Glutamatergic neuron (in vitro differentiated cells): Measurements from ENCODE around the gene FOXRED2. TPM values are rescaled to one million over a fixed set of nuclear protein-coding genes. Genes with fewer than 3 reads are reported as not detected.
"Not testable (repeated sequence)": the region's sequence is repeated elsewhere in the genome, so short reads cannot be mapped to it uniquely, and the experiment has no call there.

Experiments used
- DNase-seq: peaks from one replicate; pipeline ENCODE4 v3.0.0; 2022
- H3K27ac Mint-ChIP-seq: one replicate; pipeline ENCODE4 v1.8.0; 2020; ENCODE audit warnings: mild to moderate bottlenecking, mixed read lengths, inconsistent platforms; ENCODE audit not compliant: unreplicated experiment
- H3K27me3 Mint-ChIP-seq: one replicate; pipeline ENCODE4 v1.8.0; 2020; ENCODE audit warnings: mild to moderate bottlenecking, moderate library complexity, mixed read lengths, inconsistent platforms; ENCODE audit not compliant: unreplicated experiment
- H3K36me3 Mint-ChIP-seq: one replicate; pipeline ENCODE4 v1.8.0; 2020; ENCODE audit warnings: mild to moderate bottlenecking, mixed read lengths, inconsistent platforms; ENCODE audit not compliant: unreplicated experiment
- H3K4me1 Mint-ChIP-seq: one replicate; pipeline ENCODE4 v1.8.0; 2020; ENCODE audit warnings: mild to moderate bottlenecking, low read depth, mixed read lengths, inconsistent platforms; ENCODE audit not compliant: unreplicated experiment
- H3K4me3 Mint-ChIP-seq: one replicate; pipeline ENCODE4 v1.8.0; 2020; ENCODE audit warnings: mild to moderate bottlenecking, mixed read lengths, inconsistent platforms; ENCODE audit not compliant: unreplicated experiment
- H3K9me3 Mint-ChIP-seq: one replicate; pipeline ENCODE4 v1.8.0; 2020; ENCODE audit warnings: mild to moderate bottlenecking, moderate library complexity, mixed read lengths, inconsistent platforms; ENCODE audit not compliant: unreplicated experiment
- total RNA-seq: library from RNA; stranded (reverse); fragmentation: NEBNext Ultra II Directional; extraction: Animal tissue kit (Norgen Biotek cat#: 25700); gene quantifications from one replicate; pipeline ENCODE4 v1.2.1, GENCODE V29; 2021; ENCODE audit not compliant: unreplicated experiment
- TF ChIP-seq, protein P1 (sequence below): fragments of 200-600 bp; sonication (generic); IDR thresholded peaks from one replicate; pipeline ENCODE4 v1.5.0; 2021; ENCODE audit not compliant: partially characterized antibody, unreplicated experiment

FOXRED2 gene
- total RNA-seq, 1 donor from 2014 or later: 41.6 TPM

DNA sequence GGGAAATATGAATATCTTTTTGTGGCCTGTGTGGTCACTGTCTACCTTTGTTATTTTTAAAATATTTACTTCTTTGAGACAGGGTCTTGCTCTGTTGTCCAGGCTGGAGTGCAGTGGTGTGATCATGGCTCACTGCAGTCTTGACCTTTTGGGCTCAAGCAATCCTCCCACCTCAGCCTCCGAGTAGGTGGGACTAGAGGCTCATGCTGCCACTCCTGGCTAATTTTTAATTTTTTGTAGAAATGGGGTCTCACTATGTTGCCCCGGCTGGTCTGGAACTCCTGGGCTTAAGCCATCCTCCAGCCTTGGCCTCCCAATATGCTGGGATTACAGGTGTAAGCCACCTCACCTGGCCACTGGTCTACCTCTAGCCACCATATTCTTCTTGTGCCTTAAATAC, 25.6 kb upstream of the FOXRED2 start:
- Mint-ChIP-seq H3K36me3 (peaks cover 9% of the 10 kb centered on the region), H3K4me1 (no peaks in the 10 kb centered on the region), H3K27ac (no peak overlapping the region), H3K4me3 (no peak overlapping the region), H3K27me3 (peaks cover 4% of the 10 kb centered on the region), H3K9me3 (peaks cover 11% of the 10 kb centered on the region)
- no peak for DNase-seq
- TF ChIP-seq, protein P1, sequence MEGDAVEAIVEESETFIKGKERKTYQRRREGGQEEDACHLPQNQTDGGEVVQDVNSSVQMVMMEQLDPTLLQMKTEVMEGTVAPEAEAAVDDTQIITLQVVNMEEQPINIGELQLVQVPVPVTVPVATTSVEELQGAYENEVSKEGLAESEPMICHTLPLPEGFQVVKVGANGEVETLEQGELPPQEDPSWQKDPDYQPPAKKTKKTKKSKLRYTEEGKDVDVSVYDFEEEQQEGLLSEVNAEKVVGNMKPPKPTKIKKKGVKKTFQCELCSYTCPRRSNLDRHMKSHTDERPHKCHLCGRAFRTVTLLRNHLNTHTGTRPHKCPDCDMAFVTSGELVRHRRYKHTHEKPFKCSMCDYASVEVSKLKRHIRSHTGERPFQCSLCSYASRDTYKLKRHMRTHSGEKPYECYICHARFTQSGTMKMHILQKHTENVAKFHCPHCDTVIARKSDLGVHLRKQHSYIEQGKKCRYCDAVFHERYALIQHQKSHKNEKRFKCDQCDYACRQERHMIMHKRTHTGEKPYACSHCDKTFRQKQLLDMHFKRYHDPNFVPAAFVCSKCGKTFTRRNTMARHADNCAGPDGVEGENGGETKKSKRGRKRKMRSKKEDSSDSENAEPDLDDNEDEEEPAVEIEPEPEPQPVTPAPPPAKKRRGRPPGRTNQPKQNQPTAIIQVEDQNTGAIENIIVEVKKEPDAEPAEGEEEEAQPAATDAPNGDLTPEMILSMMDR: no peak

DNA sequence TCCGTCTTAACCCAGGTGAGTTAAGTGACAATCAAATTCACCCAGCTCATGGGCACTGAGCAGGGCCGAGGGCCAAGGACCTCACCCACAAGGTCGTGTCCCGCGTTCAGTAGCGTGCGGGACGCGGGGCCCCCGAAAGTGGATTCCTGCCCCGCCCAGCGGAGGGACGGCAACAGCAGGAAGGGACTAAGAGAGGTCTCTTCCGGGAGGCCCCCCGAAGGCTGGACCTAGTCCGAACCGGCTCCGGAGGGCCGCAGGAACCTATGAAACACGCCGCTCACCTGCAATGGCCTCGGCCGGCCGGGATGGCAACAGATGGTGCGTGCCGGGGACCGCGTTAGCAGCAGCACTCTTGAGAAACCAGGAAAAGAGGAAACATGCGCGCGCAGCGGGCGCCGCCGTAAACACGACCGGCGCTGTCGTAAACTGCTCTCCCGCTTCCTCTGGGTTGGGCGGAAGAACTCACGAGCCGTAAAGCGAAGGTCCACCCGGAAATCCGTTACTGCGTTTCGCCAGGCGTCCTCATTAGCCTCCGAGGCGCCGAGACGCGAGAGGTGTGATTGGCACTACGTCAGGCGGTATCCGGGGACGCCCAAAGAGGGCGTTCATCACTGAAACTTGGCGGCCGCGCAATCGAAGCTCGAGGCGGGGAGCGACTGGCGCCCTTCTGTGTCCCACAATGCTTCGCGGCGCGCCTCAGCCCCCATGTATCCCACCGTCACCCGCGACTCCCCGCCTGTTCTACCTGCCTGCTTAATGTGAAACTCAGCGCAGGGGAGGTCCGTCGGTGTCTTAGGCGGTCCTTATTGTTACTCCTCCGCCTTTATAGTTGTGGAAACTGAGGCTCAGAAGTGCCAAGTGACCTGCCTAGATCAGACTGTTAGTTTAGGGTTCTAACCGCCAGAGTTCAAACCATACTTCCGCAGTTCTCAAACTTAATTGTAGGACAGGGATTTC, 22.2 kb upstream of the FOXRED2 start, which contains the start of gene EIF3D:
Gene EIF3D, minus strand, starts transcription at position 372 of the 957 bp plus-strand sequence. CDS start 3,045 bp downstream, outside the sequence.
- H3K36me3 Mint-ChIP-seq: peaks cover 5% of the 10 kb centered on the region
- H3K4me3 Mint-ChIP-seq: peak within 1 kb of the TSS; percentile 94
- H3K4me1 Mint-ChIP-seq: peaks cover 18% of the 10 kb centered on the region

DNA sequence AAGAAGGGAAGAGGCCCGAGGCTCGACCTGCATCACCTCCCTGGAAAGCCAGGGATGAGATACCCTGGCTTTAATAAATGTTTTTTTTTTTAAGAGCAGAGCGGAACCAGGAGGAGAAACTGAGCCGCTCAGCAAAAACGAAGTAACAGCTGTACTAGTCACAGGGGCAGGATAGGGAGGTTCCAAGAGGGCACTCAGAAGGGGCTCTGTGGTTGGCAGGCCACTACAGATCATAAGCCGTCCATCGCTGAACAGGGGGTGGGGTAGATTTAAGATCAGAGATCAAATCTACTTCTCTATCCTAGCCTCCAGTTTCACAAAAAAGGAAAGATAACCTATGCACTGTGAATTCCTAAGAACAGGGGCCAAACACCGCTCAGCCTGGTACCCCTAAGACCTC, 21.5 kb upstream of the FOXRED2 start:
- H3K9me3 Mint-ChIP-seq: peaks cover 5% of the 10 kb centered on the region
- peaks cover 18% of the 10 kb centered on the region for H3K4me1 Mint-ChIP-seq
- TF ChIP-seq, protein P1: no peak
- H3K27ac Mint-ChIP-seq: peak overlapping the region; percentile 86
- peak overlapping the region; percentile 94 for H3K4me3 Mint-ChIP-seq
- H3K27me3 Mint-ChIP-seq: peaks cover 4% of the 10 kb centered on the region
- H3K36me3 Mint-ChIP-seq: peaks cover 3% of the 10 kb centered on the region
- no peak for DNase-seq

More for the DNA sequence above, 22.2 kb upstream of the FOXRED2 start, which contains the start of gene EIF3D:
- TF ChIP-seq, protein P1: no peak
- Mint-ChIP-seq H3K27me3 (peaks cover 4% of the 10 kb centered on the region), H3K27ac (peak within 1 kb of the TSS; percentile 86), H3K9me3 (peaks cover 5% of the 10 kb centered on the region)
- DNase-seq: peak; percentile 95

DNA sequence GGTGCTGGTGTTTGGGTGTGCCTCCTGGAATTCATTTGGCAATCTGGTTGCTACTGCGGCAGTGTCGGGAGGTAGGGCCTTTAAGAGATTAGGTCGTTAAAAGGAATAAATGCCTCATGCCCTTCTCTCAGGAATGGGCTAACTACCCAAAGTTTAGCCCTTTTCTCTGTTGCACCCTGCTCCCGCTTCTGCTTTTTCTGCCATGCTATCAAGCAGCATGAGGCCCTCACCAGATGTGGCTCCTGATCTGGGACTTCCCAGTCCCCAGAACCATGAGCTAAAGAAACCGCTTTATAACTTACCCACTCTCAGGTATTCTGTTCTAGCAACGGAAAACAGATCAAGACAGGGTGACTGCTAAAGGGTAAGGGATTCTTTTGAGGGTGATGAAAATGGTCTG, 15.8 kb upstream of the FOXRED2 start:
- no peaks in the 10 kb centered on the region for H3K36me3 Mint-ChIP-seq
- no peak overlapping the region for H3K27ac Mint-ChIP-seq
- peaks cover 18% of the 10 kb centered on the region for H3K4me1 Mint-ChIP-seq
- H3K9me3 Mint-ChIP-seq: no peaks in the 10 kb centered on the region
- H3K4me3 Mint-ChIP-seq: no peak overlapping the region
- TF ChIP-seq, protein P1: no peak
- no peak for DNase-seq
- H3K27me3 Mint-ChIP-seq: no peaks in the 10 kb centered on the region

DNA sequence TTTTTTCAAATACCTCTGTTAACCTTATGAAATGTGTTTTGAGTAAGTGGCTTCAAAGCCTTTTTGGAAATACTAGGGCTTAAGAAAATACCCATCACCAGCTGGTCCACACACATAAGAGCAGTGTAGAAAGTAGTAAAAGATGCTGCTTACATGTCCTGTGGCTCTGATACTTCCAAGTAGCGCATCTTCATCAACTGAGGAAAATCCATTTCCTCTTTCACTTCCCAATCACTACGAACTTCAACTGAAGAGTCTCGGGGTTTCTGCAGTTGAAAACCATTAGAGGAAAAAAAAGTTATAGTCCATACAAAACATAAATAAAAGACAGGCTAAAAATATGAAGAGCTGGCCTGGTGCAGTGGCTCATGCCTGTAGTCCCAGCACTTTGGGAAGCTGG, 13.6 kb upstream of the FOXRED2 start:
- Mint-ChIP-seq H3K4me3 (no peak overlapping the region), H3K9me3 (no peaks in the 10 kb centered on the region), H3K27me3 (no peaks in the 10 kb centered on the region), H3K27ac (no peak overlapping the region), H3K4me1 (no peaks in the 10 kb centered on the region), H3K36me3 (peaks cover 7% of the 10 kb centered on the region)
- TF ChIP-seq, protein P1: no peak
- no peak for DNase-seq

DNA sequence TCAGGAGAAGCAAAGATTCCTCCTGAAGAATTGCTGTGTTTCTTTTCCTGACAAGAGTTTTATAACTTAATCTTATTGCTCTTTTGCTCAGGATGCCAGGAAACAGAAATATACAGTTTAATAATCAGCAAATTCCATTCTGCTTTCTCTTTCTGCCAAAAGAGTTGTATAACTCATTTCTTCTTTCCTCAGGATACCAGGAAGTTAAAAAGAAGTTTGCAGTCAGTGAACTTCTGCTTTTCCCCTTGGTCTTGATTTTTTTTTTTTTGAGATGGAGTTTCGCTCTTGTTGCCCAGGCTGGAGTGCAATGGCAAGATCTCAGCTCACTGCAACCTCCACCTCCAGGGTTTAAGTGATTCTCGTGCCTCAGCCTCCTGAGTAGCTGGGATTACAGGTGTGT, 13.1 kb upstream of the FOXRED2 start:
- H3K27ac Mint-ChIP-seq, H3K36me3 Mint-ChIP-seq, DNase-seq, H3K9me3 Mint-ChIP-seq, H3K27me3 Mint-ChIP-seq, H3K4me1 Mint-ChIP-seq, H3K4me3 Mint-ChIP-seq: not testable (repeated sequence)
